Endometrial microvascular endothelial cells (primary cell): ENCODE measurements around the gene UBAC2. TPM values are rescaled to one million over a fixed set of nuclear protein-coding genes. Genes with fewer than 3 reads are reported as not detected.
"Not testable (repeated sequence)": the region's sequence is repeated elsewhere in the genome, so short reads cannot be mapped to it uniquely, and the experiment has no call there.

Experiments
- in situ Hi-C: cut with HindIII; loops from 2 replicates; pipeline ENCODE4 v1.10.0; 2017; ENCODE audit warnings: low sequenced_read_pairs, low pct_unique_long_range_greater_than_20kb; ENCODE audit errors: inconsistent ontology term
- total RNA-seq: library from RNA; depleted of rRNA; stranded (reverse); fragments of >200 nt; gene quantifications from one replicate; pipeline ENCODE4 v1.2.3, GENCODE V29; 2015; ENCODE audit errors: inconsistent ontology term

The UBAC2 gene
- total RNA-seq, 1 donor from 2014 or later = 56.8 TPM

GRCh38 chr13:99377641-99378040 lies 177.0 kb downstream of the UBAC2 start:
- in situ Hi-C loops = no loop called here

GRCh38 chr13:99378985-99379733 lies 178.5 kb downstream of the UBAC2 start:
- in situ Hi-C loops = no loop called here

GRCh38 chr13:99379856-99380801 lies 179.5 kb downstream of the UBAC2 start:
- in situ Hi-C loops = no loop called here

GRCh38 chr13:99380921-99381645 lies 180.4 kb downstream of the UBAC2 start:
- in situ Hi-C loops = no loop called here

- in situ Hi-C loops = no loop called here
Observed at GRCh38 chr13:99381766-99382165, 181.1 kb downstream of the UBAC2 start.

GRCh38 chr13:99382428-99383133 lies 181.9 kb downstream of the UBAC2 start:
- in situ Hi-C loops = no loop called here

- in situ Hi-C loops = no loop called here
Observed at GRCh38 chr13:99383511-99383921, 182.9 kb downstream of the UBAC2 start.

GRCh38 chr13:99383946-99384345 lies 183.3 kb downstream of the UBAC2 start:
- in situ Hi-C loops = no loop called here

- in situ Hi-C loops = no loop called here
Observed at GRCh38 chr13:99384468-99384867, 183.8 kb downstream of the UBAC2 start.

GRCh38 chr13:99385161-99385560 lies 184.5 kb downstream of the UBAC2 start:
- in situ Hi-C loops = no loop called here

- in situ Hi-C loops = no loop called here
Observed at GRCh38 chr13:99385940-99386339, 185.3 kb downstream of the UBAC2 start.

- in situ Hi-C loops = no loop called here
Observed at GRCh38 chr13:99386495-99386894, 185.8 kb downstream of the UBAC2 start.

- in situ Hi-C loops = no loop called here
Observed at GRCh38 chr13:99386911-99387788, 186.5 kb downstream of the UBAC2 start.

- in situ Hi-C loops = no loop called here
Observed at GRCh38 chr13:99388334-99388923, 187.8 kb downstream of the UBAC2 start.

- in situ Hi-C loops = not testable (repeated sequence)
Observed at GRCh38 chr13:99389094-99389493, 188.4 kb downstream of the UBAC2 start.

GRCh38 chr13:99389520-99390304 lies 189.1 kb downstream of the UBAC2 start:
- in situ Hi-C loops = no loop called here

GRCh38 chr13:99390601-99391000 lies 189.9 kb downstream of the UBAC2 start:
- in situ Hi-C loops = no loop called here
